HEK293 (cell line): ENCODE results near the gene POT1.
A peak's percentile ranks its signal among the peaks of the same experiment; 100 is the strongest.

Source experiments
- CTCF ChIA-PET: fragments of 350-600 bp; formaldehyde crosslinking; extraction: SDS; loops from one replicate; lab custom pipeline; 2021; ENCODE audit warnings: antibody characterized with exemption; lab: Yijun Ruan, JAX
- POLR2A ChIA-PET: fragments of 300-600 bp; formaldehyde crosslinking; extraction: SDS; loops from one replicate; lab custom pipeline; 2020; ENCODE audit warnings: antibody characterized with exemption, inconsistent platforms; lab: Yijun Ruan, JAX
- H3K27ac ChIP-seq: fragments of 200-500 bp; sonication (Bioruptor generic); 2 replicates; pipeline ENCODE4 v1.5.1; 2014; ENCODE audit warnings: low read depth, low read length, control low read depth, inconsistent platforms; ENCODE audit errors: extremely low read depth
- H3K36me3 ChIP-seq, 2 experiments: fragments of 200-500 bp in 1 of 2; sonication (Bioruptor generic) in 1 of 2; 1 replicate in 1 of 2; 2 replicates in 1 of 2; pipeline ENCODE4 v1.5.1; 2014 to 2017; ENCODE audit warnings: inconsistent platforms in 2 of 2, low read length in 2 of 2; ENCODE audit not compliant: control insufficient read depth in 2 of 2, insufficient read depth in 1 of 2
- H3K4me1 ChIP-seq: fragments of 200-500 bp; sonication (Bioruptor generic); 2 replicates; pipeline ENCODE4 v1.5.1; 2014; ENCODE audit warnings: mild to moderate bottlenecking, low read length, inconsistent platforms; ENCODE audit not compliant: control insufficient read depth, insufficient read depth
- H3K4me3 ChIP-seq: 2 replicates; pipeline ENCODE4 v1.5.1; 2011; ENCODE audit warnings: low read depth, mild to moderate bottlenecking, control low read depth, low read length, moderate library complexity
- H3K9me3 ChIP-seq: fragments of 200-500 bp; sonication (Bioruptor generic); 2 replicates; pipeline ENCODE4 v1.5.1; 2014; ENCODE audit warnings: low read depth, low read length, inconsistent platforms; ENCODE audit not compliant: control insufficient read depth, insufficient read depth
- MEIS1 ChIP-seq: sonication (generic); formaldehyde crosslinking; IDR thresholded peaks from 2 replicates; pipeline ENCODE4 v1.8.1; 2022; ENCODE audit warnings: missing genetic modification reagents, mild to moderate bottlenecking, borderline replicate concordance
- OSR2 ChIP-seq: fragments of 450-650 bp; formaldehyde crosslinking; IDR thresholded peaks from 2 replicates; pipeline ENCODE4 v1.5.1; 2016; ENCODE audit warnings: missing biosample characterization, missing genetic modification characterization
- PRDM1 ChIP-seq: fragments of 450-650 bp; formaldehyde crosslinking; IDR thresholded peaks from 2 replicates; pipeline ENCODE4; 2016; ENCODE audit warnings: missing biosample characterization, missing genetic modification characterization
- REPIN1 ChIP-seq: fragments of 450-650 bp; formaldehyde crosslinking; IDR thresholded peaks from 2 replicates; pipeline ENCODE4 v1.5.1; 2017; ENCODE audit warnings: missing biosample characterization, missing genetic modification characterization, low read depth
- SCRT1 ChIP-seq: fragments of 450-650 bp; formaldehyde crosslinking; IDR thresholded peaks from 2 replicates; pipeline ENCODE4 v1.5.1; 2016; ENCODE audit warnings: missing biosample characterization, missing genetic modification characterization, borderline replicate concordance
- SP3 ChIP-seq: fragments of 450-650 bp; formaldehyde crosslinking; IDR thresholded peaks from 2 replicates; pipeline ENCODE4 v1.5.1; 2016; ENCODE audit warnings: missing biosample characterization, missing genetic modification characterization
- ZBTB1 ChIP-seq: fragments of 450-650 bp; formaldehyde crosslinking; IDR thresholded peaks from 2 replicates; pipeline ENCODE4 v1.5.1; 2016; ENCODE audit warnings: missing biosample characterization, missing genetic modification characterization
- ZNF157 ChIP-seq: fragments of 450-650 bp; formaldehyde crosslinking; IDR thresholded peaks from 2 replicates; pipeline ENCODE4 v1.5.1; 2016; ENCODE audit warnings: missing biosample characterization, missing genetic modification characterization
- ZNF16 ChIP-seq: fragments of 450-650 bp; formaldehyde crosslinking; IDR thresholded peaks from 2 replicates; pipeline ENCODE4 v1.5.1; 2016; ENCODE audit warnings: low read depth, missing biosample characterization, missing genetic modification characterization
- ZNF23 ChIP-seq: fragments of 450-650 bp; formaldehyde crosslinking; IDR thresholded peaks from 2 replicates; pipeline ENCODE4 v1.5.1; 2016; ENCODE audit warnings: missing biosample characterization, missing genetic modification characterization, borderline replicate concordance
- ZNF398 ChIP-seq: fragments of 450-650 bp; formaldehyde crosslinking; IDR thresholded peaks from 2 replicates; pipeline ENCODE4 v1.5.1; 2017; ENCODE audit warnings: missing biosample characterization, missing genetic modification characterization
- ZNF544 ChIP-seq: fragments of 450-650 bp; formaldehyde crosslinking; IDR thresholded peaks from 2 replicates; pipeline ENCODE4 v1.5.0; 2017; ENCODE audit warnings: missing biosample characterization, missing genetic modification characterization
- ZNF561 ChIP-seq: fragments of 450-650 bp; IDR thresholded peaks from 2 replicates; pipeline ENCODE4 v1.5.1; 2018; ENCODE audit warnings: missing biosample characterization, missing genetic modification characterization, borderline replicate concordance
- ZNF654 ChIP-seq: fragments of 450-650 bp; formaldehyde crosslinking; IDR thresholded peaks from 2 replicates; pipeline ENCODE4 v1.5.1; 2016; ENCODE audit warnings: low read depth, missing biosample characterization, missing genetic modification characterization
- TF ChIP-seq, protein P1 (sequence below): fragments of 450-650 bp; formaldehyde crosslinking; IDR thresholded peaks from 2 replicates; pipeline ENCODE4 v1.5.1; 2016; ENCODE audit warnings: missing biosample characterization, missing genetic modification characterization
- TF ChIP-seq, protein P2 (sequence below): fragments of 450-650 bp; formaldehyde crosslinking; IDR thresholded peaks from 2 replicates; pipeline ENCODE4 v1.5.1; 2016; ENCODE audit warnings: missing biosample characterization, missing genetic modification characterization, low read depth

POT1 gene

DNA sequence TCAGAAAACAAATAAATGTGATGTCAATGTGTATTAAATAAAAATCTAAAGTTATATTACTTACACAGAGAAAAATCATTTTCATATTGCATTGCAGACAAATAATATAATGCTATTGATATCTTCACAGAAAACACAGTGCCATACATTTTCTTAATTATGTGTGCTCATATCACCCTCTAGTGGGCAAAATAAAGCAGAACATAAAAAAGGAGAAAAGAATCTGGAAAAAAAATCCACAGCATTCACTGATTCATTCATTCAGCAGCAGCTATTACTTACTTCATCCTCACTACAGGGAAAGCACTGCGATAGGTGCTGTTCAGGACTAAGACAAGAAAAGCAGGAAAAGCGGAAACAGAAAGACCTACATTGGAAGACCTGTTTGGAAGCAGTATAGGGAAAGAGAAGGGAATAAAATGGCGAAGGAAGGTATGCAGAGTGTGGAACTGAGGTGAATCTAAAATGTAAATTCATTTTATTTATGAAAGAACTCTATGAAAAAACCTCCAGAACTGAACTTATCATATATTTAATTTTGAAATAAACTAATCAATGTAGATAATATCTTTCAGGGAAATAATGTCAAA is 73.2 kb downstream of the POT1 start:
- TF ChIP-seq PRDM1 (tag by site-specific recombination) (peak; percentile 61), ZNF654 (tag by site-specific recombination) (peak; percentile 69), OSR2 (no peak), MEIS1 (CRISPR knock-in tag) (no peak), ZBTB1 (tag by site-specific recombination) (no peak), ZNF561 (tag by site-specific recombination) (no peak)
- TF ChIP-seq, protein P1, sequence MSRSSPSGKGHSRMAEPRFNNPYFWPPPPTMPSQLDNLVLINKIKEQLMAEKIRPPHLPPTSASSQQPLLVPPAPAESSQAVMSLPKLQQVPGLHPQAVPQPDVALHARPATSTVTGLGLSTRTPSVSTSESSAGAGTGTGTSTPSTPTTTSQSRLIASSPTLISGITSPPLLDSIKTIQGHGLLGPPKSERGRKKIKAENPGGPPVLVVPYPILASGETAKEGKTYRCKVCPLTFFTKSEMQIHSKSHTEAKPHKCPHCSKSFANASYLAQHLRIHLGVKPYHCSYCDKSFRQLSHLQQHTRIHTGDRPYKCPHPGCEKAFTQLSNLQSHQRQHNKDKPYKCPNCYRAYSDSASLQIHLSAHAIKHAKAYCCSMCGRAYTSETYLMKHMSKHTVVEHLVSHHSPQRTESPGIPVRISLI, result peak; percentile 79
- CTCF ChIA-PET, result interaction anchor here (0.6 to 1.6 kb wide), 8 partner anchors 10 to 1213 kb away, joined by 3 to 7 read pairs (median 4); no protein-coding TSS in a partner anchor
- H3K4me1 ChIP-seq, result no peaks in the 10 kb centered on the region

DNA sequence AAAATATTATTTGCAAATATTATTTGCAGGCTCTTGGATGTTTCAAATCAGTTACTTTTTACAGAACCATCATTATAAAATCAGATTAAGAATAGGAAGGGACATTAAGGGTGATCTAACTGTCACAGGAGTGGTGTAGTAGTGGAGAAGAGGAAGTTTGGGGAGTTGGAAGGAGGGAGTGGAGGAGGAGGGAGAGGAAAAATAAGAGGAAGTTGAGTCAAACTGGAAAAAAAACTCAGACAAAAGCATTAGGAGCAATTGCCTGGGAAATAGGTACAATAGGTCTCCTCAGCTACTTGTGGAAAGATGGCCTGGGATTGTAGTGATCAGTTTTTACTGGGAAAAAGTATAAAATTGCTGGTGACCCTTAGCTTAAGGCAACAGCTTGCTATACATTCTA is 86.3 kb downstream of the POT1 start:
- Histone ChIP-seq H3K4me1 (no peaks in the 10 kb centered on the region), H3K27ac (no peak overlapping the region), H3K9me3 (no peaks in the 10 kb centered on the region), H3K4me3 (no peak overlapping the region), H3K36me3 (peaks cover 9 to 11% of the 10 kb centered on the region in 2 experiments)
- POLR2A ChIA-PET, result no interaction called here
- CTCF ChIA-PET, result interaction anchor here (0.7 kb wide), 1 partner anchor 1487 kb away, joined by 3 read pairs; no protein-coding TSS in a partner anchor
- TF ChIP-seq SP3 (tag by site-specific recombination) (no peak), ZNF157 (tag by site-specific recombination) (no peak), ZNF544 (tag by site-specific recombination) (no peak), SCRT1 (tag by site-specific recombination) (no peak), REPIN1 (tag by site-specific recombination) (no peak), ZNF16 (tag by site-specific recombination) (no peak), ZNF398 (tag by site-specific recombination) (no peak)
- TF ChIP-seq, protein P1, result no peak

More for the DNA sequence above, 73.2 kb downstream of the POT1 start:
- Histone ChIP-seq H3K4me3 (no peak overlapping the region), H3K36me3 (peaks cover 0 to 5% of the 10 kb centered on the region in 2 experiments; a peak in 2 of 3 replicates), H3K27ac (no peak overlapping the region), H3K9me3 (no peaks in the 10 kb centered on the region)
- POLR2A ChIA-PET, result no interaction called here

DNA sequence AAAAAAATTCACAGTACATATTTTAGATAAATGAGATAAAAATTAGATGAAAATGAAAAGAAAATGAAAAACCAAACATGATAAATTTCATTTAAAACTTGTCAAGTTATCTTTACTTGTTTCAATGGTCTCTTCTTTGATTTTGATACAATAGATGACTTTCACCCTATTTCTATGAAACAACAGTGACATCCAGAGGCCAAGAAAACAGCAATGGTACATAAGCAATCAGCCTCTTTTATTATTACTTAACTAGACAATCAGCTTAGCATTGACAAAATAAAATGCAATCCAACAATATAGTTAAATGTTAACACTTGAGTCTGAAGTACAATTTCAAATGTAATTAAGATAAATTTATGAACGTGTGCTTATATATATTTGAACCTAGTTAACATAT is 89.2 kb downstream of the POT1 start:
- ChIA-PET POLR2A (no interaction called here), CTCF (interaction anchor here (1.3 kb wide), 1 partner anchor 740 kb away, joined by 4 read pairs; no protein-coding TSS in a partner anchor)
- Histone ChIP-seq H3K27ac (no peak overlapping the region), H3K4me1 (no peaks in the 10 kb centered on the region), H3K4me3 (no peak overlapping the region), H3K36me3 (no peaks in the 10 kb centered on the region), H3K9me3 (no peaks in the 10 kb centered on the region)
- TF ChIP-seq MEIS1 (CRISPR knock-in tag), result no peak
- 0 out of 2 replicates have a peak, but pooled peaks have one; percentile 10 for TF ChIP-seq ZNF654 (tag by site-specific recombination)
- no peak for TF ChIP-seq ZNF23 (tag by site-specific recombination)
- TF ChIP-seq, protein P2, sequence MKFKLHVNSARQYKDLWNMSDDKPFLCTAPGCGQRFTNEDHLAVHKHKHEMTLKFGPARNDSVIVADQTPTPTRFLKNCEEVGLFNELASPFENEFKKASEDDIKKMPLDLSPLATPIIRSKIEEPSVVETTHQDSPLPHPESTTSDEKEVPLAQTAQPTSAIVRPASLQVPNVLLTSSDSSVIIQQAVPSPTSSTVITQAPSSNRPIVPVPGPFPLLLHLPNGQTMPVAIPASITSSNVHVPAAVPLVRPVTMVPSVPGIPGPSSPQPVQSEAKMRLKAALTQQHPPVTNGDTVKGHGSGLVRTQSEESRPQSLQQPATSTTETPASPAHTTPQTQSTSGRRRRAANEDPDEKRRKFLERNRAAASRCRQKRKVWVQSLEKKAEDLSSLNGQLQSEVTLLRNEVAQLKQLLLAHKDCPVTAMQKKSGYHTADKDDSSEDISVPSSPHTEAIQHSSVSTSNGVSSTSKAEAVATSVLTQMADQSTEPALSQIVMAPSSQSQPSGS (tag by site-specific recombination), result no peak
